Upper lobe of left lung (tissue), 4 donors: Measurements from ENCODE around the gene PCDHGA12.
A peak's percentile ranks its signal among the peaks of the same experiment; 100 is the strongest.

Experiments used
- CTCF ChIP-seq, 6 experiments: fragments of 450-650 bp in 4 of 6; fragments of 200-600 bp in 2 of 6; sonication (generic) in 2 of 6; IDR thresholded peaks; one replicate each; pipeline ENCODE4 v1.5.1; 2016 to 2019; ENCODE audit warnings: antibody characterized with exemption in 6 of 6
- POLR2AphosphoS5 ChIP-seq, 2 donors: sonication (generic); formaldehyde crosslinking; IDR thresholded peaks; one replicate each; pipeline ENCODE4 v1.5.1; 2017; ENCODE audit warnings: antibody characterized with exemption in 2 of 2

- no peak for TF ChIP-seq POLR2AphosphoS5 (IDR thresholded peaks at IDR 0.05)
- peak in 1 of 6 experiments; percentile 40 for TF ChIP-seq CTCF (IDR thresholded peaks at IDR 0.05)
These were observed 27.6 kb upstream of the PCDHGA12 start, which contains the start of gene PCDHGA9 for GRCh38 chr5:141402553-141403243.
